H1 (cell line): ENCODE results near the gene INPP5F. TPM values are rescaled to one million over a fixed set of nuclear protein-coding genes. Genes with fewer than 3 reads are reported as not detected.

Experiments used
- CTCF ChIA-PET: fragments of 300-600 bp; sonication (Branson Sonifier 250); formaldehyde crosslinking; loops from one replicate; lab custom pipeline; 2021; ENCODE audit not compliant: partially characterized antibody; lab: Charles Lee
- POLR2A ChIA-PET: fragments of 300-600 bp; sonication (Branson Sonifier 250); formaldehyde crosslinking; loops from one replicate; lab custom pipeline; 2021; ENCODE audit warnings: inconsistent platforms; ENCODE audit not compliant: partially characterized antibody; lab: Charles Lee
- DNase-seq, 2 experiments: peaks; one replicate each; pipeline versions ENCODE4 v3.0.0 to v3.0.0-alpha.2; 2010 to 2022; ENCODE audit warnings: low spot score in 2 of 2, low read depth in 1 of 2, mixed read lengths in 1 of 2
- FAIRE-seq: peaks from 2 replicates; lab custom pipeline; 2011; peaks lifted over from hg19 to GRCh38; lab: Jason Lieb, UNC
- H2AFZ ChIP-seq: 2 replicates; pipeline ENCODE4 v1.8.1; 2012; ENCODE audit warnings: low read length, inconsistent platforms
- H2AK5ac ChIP-seq: 2 replicates; pipeline ENCODE4 v1.6.1; 2013; ENCODE audit warnings: low read depth, low read length
- H2BK120ac ChIP-seq: replicated peaks from 2 replicates; pipeline ENCODE3; 2013; ENCODE audit warnings: low read depth, low read length, inconsistent platforms
- H2BK12ac ChIP-seq: 2 replicates; pipeline ENCODE4 v1.6.1; 2013; ENCODE audit warnings: low read depth, low read length
- H2BK15ac ChIP-seq: 2 replicates; pipeline ENCODE4 v1.6.1; 2013; ENCODE audit warnings: low read length
- H2BK20ac ChIP-seq: 2 replicates; pipeline ENCODE4 v1.6.1; 2013; ENCODE audit warnings: low read length
- H2BK5ac ChIP-seq: 2 replicates; pipeline ENCODE4 v1.6.1; 2013; ENCODE audit warnings: low read depth, low read length
- H3K14ac ChIP-seq: 2 replicates; pipeline ENCODE4 v1.6.1; 2013; ENCODE audit warnings: inconsistent platforms; ENCODE audit not compliant: insufficient read length
- H3K18ac ChIP-seq: 2 replicates; pipeline ENCODE4 v1.6.1; 2013; ENCODE audit warnings: low read length; ENCODE audit errors: extremely low read depth
- H3K23ac ChIP-seq: 2 replicates; pipeline ENCODE4 v1.6.1; 2013; ENCODE audit warnings: inconsistent platforms; ENCODE audit not compliant: insufficient read length
- H3K23me2 ChIP-seq: 2 replicates; pipeline ENCODE4 v1.6.1; 2013; ENCODE audit warnings: low read depth, low read length
- H3K27ac ChIP-seq: 2 replicates; pipeline ENCODE4 v1.6.1; 2011; ENCODE audit warnings: low read depth, low read length, inconsistent platforms
- H3K27me3 ChIP-seq, 4 experiments: replicated peaks in 1 of 4; 1 replicate in 1 of 4; 2 replicates in 3 of 4; pipeline versions ENCODE4 v1.6.1 to v1.8.1; 2011 to 2013; ENCODE audit warnings: low read length in 3 of 4, mild to moderate bottlenecking in 3 of 4, inconsistent platforms in 2 of 4, mixed read lengths in 2 of 4, moderate library complexity in 1 of 4; ENCODE audit not compliant: control insufficient read depth in 3 of 4, insufficient read depth in 3 of 4; ENCODE audit errors: extremely low read depth in 1 of 4
- H3K36me3 ChIP-seq, 4 experiments: 2 replicates each; pipeline versions ENCODE4 v1.6.1 to v1.8.1; 2011 to 2013; ENCODE audit warnings: mild to moderate bottlenecking in 4 of 4, low read length in 3 of 4, moderate library complexity in 2 of 4, control low read depth in 1 of 4, inconsistent platforms in 1 of 4; ENCODE audit not compliant: insufficient read depth in 4 of 4, control insufficient read depth in 2 of 4
- H3K4ac ChIP-seq: replicated peaks from 2 replicates; pipeline ENCODE3; 2013; ENCODE audit warnings: low read length, low read depth, mixed read lengths, inconsistent platforms; ENCODE audit not compliant: insufficient read length
- H3K4me1 ChIP-seq, 4 experiments: replicated peaks in 1 of 4; 1 replicate in 1 of 4; 2 replicates in 3 of 4; pipeline versions ENCODE4 v1.6.1 to v1.8.1; 2011 to 2013; ENCODE audit warnings: low read length in 3 of 4, inconsistent platforms in 2 of 4, mixed read lengths in 1 of 4; ENCODE audit not compliant: insufficient read depth in 4 of 4, control insufficient read depth in 3 of 4
- H3K4me2 ChIP-seq, 2 experiments: 2 replicates each; pipeline versions ENCODE4 v1.6.1 to v1.8.1; 2011 to 2013; ENCODE audit warnings: low read depth in 2 of 2, low read length in 2 of 2, control low read depth in 1 of 2, inconsistent platforms in 1 of 2, mild to moderate bottlenecking in 1 of 2; ENCODE audit not compliant: insufficient read depth in 1 of 2
- H3K4me3 ChIP-seq, 4 experiments: fragments of 200-600, 300-600 bp in 1 of 4; sonication (generic), shearing (Covaris generic), sonication (Bioruptor Twin) in 1 of 4; 2 replicates each; pipeline versions ENCODE4 v1.5.1 to v1.8.1; 2011 to 2016; ENCODE audit warnings: low read length in 4 of 4, low read depth in 3 of 4, control low read depth in 2 of 4, inconsistent platforms in 2 of 4, mild to moderate bottlenecking in 2 of 4, mixed read lengths in 1 of 4, moderate library complexity in 1 of 4; ENCODE audit not compliant: insufficient read depth in 2 of 4; ENCODE audit errors: extremely low read depth in 1 of 4
- H3K56ac ChIP-seq: replicated peaks from 2 replicates; pipeline ENCODE3; 2013; ENCODE audit warnings: low read depth, mild to moderate bottlenecking, mixed read lengths, low read length, inconsistent platforms; ENCODE audit not compliant: insufficient read length
- H3K79me1 ChIP-seq: 2 replicates; pipeline ENCODE4 v1.6.1; 2013; ENCODE audit warnings: low read depth, low read length, control low read depth
- H3K79me2 ChIP-seq, 2 experiments: 2 replicates each; pipeline versions ENCODE4 v1.6.1 to v1.8.1; 2012 to 2013; ENCODE audit warnings: low read length in 2 of 2, mild to moderate bottlenecking in 2 of 2, inconsistent platforms in 1 of 2; ENCODE audit not compliant: insufficient read depth in 2 of 2, control insufficient read depth in 1 of 2
- H3K9ac ChIP-seq, 4 experiments: replicated peaks in 1 of 4; 1 replicate in 1 of 4; 2 replicates in 3 of 4; pipeline versions ENCODE4 v1.6.1 to v1.8.1; 2011 to 2013; ENCODE audit warnings: low read depth in 3 of 4, low read length in 3 of 4, control low read depth in 2 of 4, mild to moderate bottlenecking in 2 of 4, moderate library complexity in 2 of 4, inconsistent platforms in 1 of 4; ENCODE audit errors: extremely low read depth in 1 of 4
- H3K9me3 ChIP-seq, 2 experiments: 2 replicates each; pipeline versions ENCODE4 v1.6.1 to v1.8.1; 2012 to 2013; ENCODE audit warnings: mild to moderate bottlenecking in 2 of 2, moderate library complexity in 2 of 2, control low read depth in 1 of 2, inconsistent platforms in 1 of 2, low read depth in 1 of 2, low read length in 1 of 2, mixed read lengths in 1 of 2; ENCODE audit not compliant: insufficient read depth in 2 of 2
- H4K20me1 ChIP-seq, 2 experiments: replicated peaks in 1 of 2; 2 replicates each; pipeline versions ENCODE3 to v1.8.1; 2011 to 2013; ENCODE audit warnings: inconsistent platforms in 2 of 2, low read length in 2 of 2, mild to moderate bottlenecking in 1 of 2; ENCODE audit not compliant: insufficient read depth in 2 of 2, control insufficient read depth in 1 of 2
- H4K5ac ChIP-seq: 2 replicates; pipeline ENCODE4 v1.6.1; 2013; ENCODE audit warnings: low read length, low read depth, mixed read lengths, inconsistent platforms; ENCODE audit not compliant: insufficient read length
- H4K8ac ChIP-seq: 2 replicates; pipeline ENCODE4 v1.8.0; 2013; ENCODE audit warnings: mild to moderate bottlenecking, moderate library complexity, low read length, inconsistent platforms; ENCODE audit not compliant: insufficient read depth; ENCODE audit errors: extremely low read depth
- H4K91ac ChIP-seq: replicated peaks from 2 replicates; pipeline ENCODE3; 2013; ENCODE audit warnings: low read length, mixed read lengths, inconsistent platforms; ENCODE audit not compliant: insufficient read length
- CBX8 ChIP-seq: fragments of 300-800, 300-1000 bp; sonication (generic); IDR thresholded peaks from 2 replicates; pipeline ENCODE4 v1.7.1; 2016; ENCODE audit warnings: low read depth, low read length, borderline replicate concordance
- SIRT6 ChIP-seq: IDR thresholded peaks from one replicate; pipeline ENCODE4 v1.7.1; 2012; ENCODE audit warnings: low read length, inconsistent platforms
- WGBS, 2 experiments: shearing (Covaris generic) in 1 of 2; methylation state at CpG; one replicate each; pipeline versions ENCODE4 v1.1.6 to v1.1.7; 2013 to 2015; ENCODE audit warnings: low lambda C conversion rate in 2 of 2, mixed read lengths in 2 of 2, inconsistent platforms in 1 of 2, low coverage in 1 of 2, missing lambda C conversion rate in 1 of 2; ENCODE audit not compliant: insufficient replicate concordance in 2 of 2, insufficient coverage in 1 of 2, insufficient read length in 1 of 2; ENCODE audit errors: extremely low coverage in 1 of 2, missing lambda C conversion rate in 1 of 2; 5-methylcytosine and 5-hydroxymethylcytosine counted together
- polyA plus RNA-seq, 7 experiments: library from polyadenylated mRNA; depleted of rRNA in 3 of 7; stranded (reverse) in 5 of 7; unstranded in 2 of 7; fragments of >200 nt in 5 of 7; fragments of 200-250 nt in 2 of 7; gene quantifications; 1 replicate in 5 of 7; 2 replicates in 1 of 7; 4 replicates in 1 of 7; pipeline versions ENCODE4 v1.2.1 to v1.2.3, GENCODE V29; 2011 to 2013; ENCODE audit warnings: missing spikeins in 2 of 7, mixed read lengths in 2 of 7
- total RNA-seq: library from RNA; stranded (reverse); fragmentation: NEBNext Ultra II Directional; extraction: Animal tissue kit (Norgen Biotek cat#: 25700); gene quantifications from 2 replicates; pipeline ENCODE4 v1.2.1, GENCODE V29; 2021

The INPP5F gene
- total and polyA plus RNA-seq, 2 of the 8 experiments (the other 6 are each of a cell fraction or from before 2014, with no cell fraction given), result 50.1 to 101 TPM

DNA sequence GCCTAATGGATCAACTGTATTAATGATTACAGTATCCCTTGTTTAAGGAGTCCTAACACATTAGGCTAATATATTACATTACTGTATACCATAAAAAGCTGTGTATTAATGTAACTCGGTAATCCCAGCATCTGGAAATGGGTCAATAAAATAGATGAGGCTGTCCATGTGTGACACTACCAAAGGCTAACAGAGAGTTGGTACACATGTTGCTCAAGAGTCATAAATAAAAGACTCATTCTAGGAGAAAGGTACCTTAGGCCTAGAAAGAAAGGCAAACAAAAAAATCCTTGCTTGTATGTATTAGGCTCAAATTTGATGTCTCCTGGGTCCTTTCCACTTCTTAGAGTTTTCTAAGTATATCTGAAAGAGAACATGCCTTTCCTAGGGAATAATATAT lies 132.2 kb downstream of the INPP5F start:
- H3K27me3 ChIP-seq, result no peaks in the 10 kb centered on the region
- peaks cover 4 to 57% of the 10 kb centered on the region in 2 experiments; a peak in 3 of 4 replicates for H3K79me2 ChIP-seq
- H2BK15ac ChIP-seq, result no peak overlapping the region
- no peak overlapping the region for H2BK20ac ChIP-seq
- H2AK5ac ChIP-seq, result no peak overlapping the region
- no peak for FAIRE-seq
- H4K8ac ChIP-seq, result no peak overlapping the region
- H2BK5ac ChIP-seq, result no peak overlapping the region
- no peak overlapping the region for H3K14ac ChIP-seq
- H3K56ac ChIP-seq, result no peak overlapping the region
- peaks cover 0 to 6% (median 3%) of the 10 kb centered on the region in 4 experiments; a peak in 4 of 7 replicates for H3K4me1 ChIP-seq
- H3K23ac ChIP-seq, result no peak overlapping the region
- ChIA-PET POLR2A (no interaction called here), CTCF (interaction anchor here (0.9 to 5.3 kb wide), 8 partner anchors 10 to 250 kb away, joined by 3 to 59 read pairs (median 11); partner anchors contain the start of gene MCMBP)
- peaks cover 6 to 10% of the 10 kb centered on the region in 2 experiments for H4K20me1 ChIP-seq
- no peak overlapping the region for H2AFZ ChIP-seq
- no peaks in the 10 kb centered on the region for H3K9me3 ChIP-seq
- H3K18ac ChIP-seq, result no peak overlapping the region
- no peak overlapping the region for H3K4me3 ChIP-seq
- WGBS, 2 experiments, result 85% methylated on average over 1 of the region's 1 CpG; no CpG with 5 or more reads in 1 of the 2 experiments
- no peak overlapping the region for H3K4ac ChIP-seq
- no peak overlapping the region for H2BK12ac ChIP-seq
- no peak for DNase-seq
- no peak overlapping the region for H4K91ac ChIP-seq
- no peak overlapping the region for H3K4me2 ChIP-seq
- H4K5ac ChIP-seq, result no peak overlapping the region
- H3K27ac ChIP-seq, result no peak overlapping the region
- 0 out of 2 replicates have a peak, but pooled peaks cover 3% of the 10 kb centered on the region for H3K79me1 ChIP-seq
- H2BK120ac ChIP-seq, result no peak overlapping the region
- no peak overlapping the region for H3K9ac ChIP-seq
- no peaks in the 10 kb centered on the region for H3K23me2 ChIP-seq
- peaks cover 9 to 39% (median 21%) of the 10 kb centered on the region in 4 experiments for H3K36me3 ChIP-seq
- no peak for TF ChIP-seq CBX8
- no peak for TF ChIP-seq SIRT6
